DND-41 (cell line): ENCODE results near the gene DNAH8.

Experiments used
- EZH2 ChIP-seq: IDR thresholded peaks from 3 replicates; pipeline ENCODE4 v1.6.1; 2012; ENCODE audit warnings: borderline replicate concordance, low read depth, mild to moderate bottlenecking, moderate library complexity, low read length, inconsistent platforms; ENCODE audit not compliant: severe bottlenecking
- TF ChIP-seq, protein P1 (sequence below): IDR thresholded peaks from 2 replicates; pipeline ENCODE4 v1.5.1; 2012; ENCODE audit warnings: borderline replicate concordance, low read length, moderate library complexity, mild to moderate bottlenecking; ENCODE audit not compliant: poor library complexity, severe bottlenecking; ENCODE audit errors: extremely low read depth

DNA sequence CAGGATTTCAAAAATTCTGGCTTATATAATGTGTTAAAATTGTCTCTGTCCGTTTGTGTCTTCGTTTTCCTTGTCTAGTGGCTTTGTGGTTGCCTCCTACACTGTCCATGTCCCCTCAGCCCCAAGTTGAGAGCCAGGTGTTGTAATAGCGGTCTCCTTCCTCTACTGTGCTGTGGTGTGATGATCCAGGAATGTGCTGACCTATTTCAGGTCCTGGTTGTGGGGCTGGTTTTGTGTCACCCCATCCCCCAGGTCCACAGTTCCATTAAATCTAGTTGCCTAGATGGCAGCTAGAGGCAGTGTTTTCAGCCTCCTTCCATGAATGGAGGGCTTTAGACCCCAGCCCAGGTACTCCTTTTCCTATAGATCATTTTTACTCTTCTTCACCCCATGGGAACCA lies 128.7 kb downstream of the DNAH8 start:
- no peak for TF ChIP-seq EZH2
- TF ChIP-seq, protein P1, sequence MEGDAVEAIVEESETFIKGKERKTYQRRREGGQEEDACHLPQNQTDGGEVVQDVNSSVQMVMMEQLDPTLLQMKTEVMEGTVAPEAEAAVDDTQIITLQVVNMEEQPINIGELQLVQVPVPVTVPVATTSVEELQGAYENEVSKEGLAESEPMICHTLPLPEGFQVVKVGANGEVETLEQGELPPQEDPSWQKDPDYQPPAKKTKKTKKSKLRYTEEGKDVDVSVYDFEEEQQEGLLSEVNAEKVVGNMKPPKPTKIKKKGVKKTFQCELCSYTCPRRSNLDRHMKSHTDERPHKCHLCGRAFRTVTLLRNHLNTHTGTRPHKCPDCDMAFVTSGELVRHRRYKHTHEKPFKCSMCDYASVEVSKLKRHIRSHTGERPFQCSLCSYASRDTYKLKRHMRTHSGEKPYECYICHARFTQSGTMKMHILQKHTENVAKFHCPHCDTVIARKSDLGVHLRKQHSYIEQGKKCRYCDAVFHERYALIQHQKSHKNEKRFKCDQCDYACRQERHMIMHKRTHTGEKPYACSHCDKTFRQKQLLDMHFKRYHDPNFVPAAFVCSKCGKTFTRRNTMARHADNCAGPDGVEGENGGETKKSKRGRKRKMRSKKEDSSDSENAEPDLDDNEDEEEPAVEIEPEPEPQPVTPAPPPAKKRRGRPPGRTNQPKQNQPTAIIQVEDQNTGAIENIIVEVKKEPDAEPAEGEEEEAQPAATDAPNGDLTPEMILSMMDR, result no peak
